SK-N-SH treated with all-trans-retinoic acid at 6 μM for 48 hours (cell line): ENCODE results near the gene TRIM69.

Experiments
- ATAC-seq: fragments of 200-7000 bp; cut with Tn5 transposase; 3 replicates; pipeline ENCODE4 v1.9.1; 2020; ENCODE audit warnings: mild to moderate bottlenecking, moderate library complexity
- ARNTL ChIP-seq: fragments of 450-650 bp; formaldehyde crosslinking; IDR thresholded peaks from 2 replicates; pipeline ENCODE4 v1.5.0; 2020; ENCODE audit warnings: low read depth, mild to moderate bottlenecking, moderate library complexity, borderline replicate concordance
- ESRRG ChIP-seq: fragments of 250-450 bp; sonication (Bioruptor Pico); IDR thresholded peaks from 2 replicates; pipeline ENCODE4 v1.6.1; 2021; ENCODE audit warnings: mild to moderate bottlenecking
- GLIS3 ChIP-seq: fragments of 250-450 bp; sonication (Bioruptor Pico); IDR thresholded peaks from 2 replicates; pipeline ENCODE4 v1.5.0; 2020; ENCODE audit warnings: mild to moderate bottlenecking, moderate library complexity
- ISL1 ChIP-seq: fragments of 250-450 bp; sonication (Bioruptor Pico); IDR thresholded peaks from 2 replicates; pipeline ENCODE4 v2.1.2; 2022; ENCODE audit warnings: mild to moderate bottlenecking, moderate library complexity
- OSR1 ChIP-seq: fragments of 250-450 bp; sonication (Bioruptor Pico); IDR thresholded peaks from 2 replicates; pipeline ENCODE4 v1.8.0; 2022; ENCODE audit warnings: moderate library complexity, mild to moderate bottlenecking, inconsistent platforms
- PPARA ChIP-seq: fragments of 250-450 bp; sonication (Bioruptor Pico); IDR thresholded peaks from 2 replicates; pipeline ENCODE4 v1.5.0; 2020; ENCODE audit warnings: mild to moderate bottlenecking, borderline replicate concordance
- RARB ChIP-seq: fragments of 250-450 bp; sonication (Bioruptor Pico); IDR thresholded peaks from 2 replicates; pipeline ENCODE4 v1.8.0; 2021; ENCODE audit warnings: mild to moderate bottlenecking, moderate library complexity
- SNAI2 ChIP-seq: fragments of 250-450 bp; sonication (Bioruptor Pico); IDR thresholded peaks from 2 replicates; pipeline ENCODE4 v1.5.0; 2020; ENCODE audit warnings: mild to moderate bottlenecking, moderate library complexity
- ZC3H10 ChIP-seq: fragments of 250-450 bp; sonication (Bioruptor Pico); IDR thresholded peaks from 2 replicates; pipeline ENCODE4 v1.5.1; 2021; ENCODE audit warnings: mild to moderate bottlenecking, moderate library complexity
- ZFP3 ChIP-seq: fragments of 250-450 bp; sonication (Bioruptor Pico); IDR thresholded peaks from 2 replicates; pipeline ENCODE4 v1.5.0; 2020; ENCODE audit warnings: mild to moderate bottlenecking, moderate library complexity
- ZFP30 ChIP-seq: fragments of 450-650 bp; formaldehyde crosslinking; IDR thresholded peaks from 2 replicates; pipeline ENCODE4 v1.5.0; 2022; ENCODE audit warnings: mild to moderate bottlenecking, moderate library complexity
- ZNF565 ChIP-seq: fragments of 450-650 bp; formaldehyde crosslinking; conservative IDR thresholded peaks from 2 replicates; pipeline ENCODE4 v1.5.0; 2020; ENCODE audit warnings: low read depth, mild to moderate bottlenecking, moderate library complexity
- ZNF70 ChIP-seq: fragments of 450-650 bp; formaldehyde crosslinking; IDR thresholded peaks from 2 replicates; pipeline ENCODE4 v1.5.0; 2020; ENCODE audit warnings: mild to moderate bottlenecking, moderate library complexity
- TF ChIP-seq, protein P1 (sequence below): fragments of 250-450 bp; sonication (Bioruptor Pico); IDR thresholded peaks from 2 replicates; pipeline ENCODE4 v1.8.0; 2020; ENCODE audit warnings: mild to moderate bottlenecking, moderate library complexity, borderline replicate concordance
- TF ChIP-seq, protein P2 (sequence below): fragments of 250-450 bp; sonication (Bioruptor Pico); IDR thresholded peaks from 2 replicates; pipeline ENCODE4 v1.8.0; 2021; ENCODE audit warnings: low read depth, mild to moderate bottlenecking, moderate library complexity, borderline replicate concordance
- TF ChIP-seq, protein P3 (sequence below): fragments of 250-450 bp; sonication (Bioruptor Pico); IDR thresholded peaks from 2 replicates; pipeline ENCODE4 v1.5.1; 2020; ENCODE audit warnings: low read depth, mild to moderate bottlenecking, moderate library complexity
- TF ChIP-seq, protein P4 (sequence below): fragments of 250-450 bp; sonication (Bioruptor Pico); IDR thresholded peaks from 2 replicates; pipeline ENCODE4 v1.5.0; 2020; ENCODE audit warnings: mild to moderate bottlenecking, moderate library complexity
- TF ChIP-seq, protein P5 (sequence below): fragments of 250-450 bp; sonication (Bioruptor Pico); IDR thresholded peaks from 2 replicates; pipeline ENCODE4 v1.5.1; 2021; ENCODE audit warnings: mild to moderate bottlenecking, moderate library complexity

The TRIM69 gene

DNA sequence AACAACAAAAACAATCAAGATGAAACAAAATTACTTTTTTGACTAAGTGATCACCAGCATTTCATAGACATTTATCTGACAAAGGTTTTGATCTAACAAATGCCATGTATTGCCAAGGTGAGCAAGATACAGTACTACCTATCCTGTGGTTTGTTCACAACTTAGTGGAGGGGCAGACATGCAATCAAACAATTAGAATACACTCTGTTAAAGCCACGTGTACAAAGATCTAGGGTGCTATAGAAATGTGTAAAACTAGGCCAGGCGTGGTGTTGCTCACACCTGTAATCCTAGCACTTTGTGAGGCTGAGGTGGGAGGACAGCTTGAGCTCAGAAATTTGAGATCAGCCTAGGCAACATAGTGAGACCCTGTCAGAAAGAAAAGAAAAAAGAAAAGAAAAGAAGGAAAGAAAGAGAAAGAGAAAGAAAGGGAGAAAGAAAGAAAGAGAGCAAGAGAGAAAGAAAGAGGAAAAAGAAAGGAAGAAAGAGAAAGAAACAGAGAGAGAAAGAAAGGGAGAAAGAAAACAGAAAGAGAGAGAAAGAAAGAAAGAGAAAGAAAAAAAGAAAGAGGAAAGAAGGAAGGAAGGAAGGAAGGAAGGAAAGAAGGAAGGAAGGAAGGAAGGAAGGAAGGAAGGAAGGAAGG is 1.4 kb upstream of the TRIM69 start:
- TF ChIP-seq ARNTL (CRISPR knock-in tag): no peak
- TF ChIP-seq, protein P1, sequence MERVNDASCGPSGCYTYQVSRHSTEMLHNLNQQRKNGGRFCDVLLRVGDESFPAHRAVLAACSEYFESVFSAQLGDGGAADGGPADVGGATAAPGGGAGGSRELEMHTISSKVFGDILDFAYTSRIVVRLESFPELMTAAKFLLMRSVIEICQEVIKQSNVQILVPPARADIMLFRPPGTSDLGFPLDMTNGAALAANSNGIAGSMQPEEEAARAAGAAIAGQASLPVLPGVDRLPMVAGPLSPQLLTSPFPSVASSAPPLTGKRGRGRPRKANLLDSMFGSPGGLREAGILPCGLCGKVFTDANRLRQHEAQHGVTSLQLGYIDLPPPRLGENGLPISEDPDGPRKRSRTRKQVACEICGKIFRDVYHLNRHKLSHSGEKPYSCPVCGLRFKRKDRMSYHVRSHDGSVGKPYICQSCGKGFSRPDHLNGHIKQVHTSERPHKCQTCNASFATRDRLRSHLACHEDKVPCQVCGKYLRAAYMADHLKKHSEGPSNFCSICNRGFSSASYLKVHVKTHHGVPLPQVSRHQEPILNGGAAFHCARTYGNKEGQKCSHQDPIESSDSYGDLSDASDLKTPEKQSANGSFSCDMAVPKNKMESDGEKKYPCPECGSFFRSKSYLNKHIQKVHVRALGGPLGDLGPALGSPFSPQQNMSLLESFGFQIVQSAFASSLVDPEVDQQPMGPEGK: no peak
- ATAC-seq: no peak

DNA sequence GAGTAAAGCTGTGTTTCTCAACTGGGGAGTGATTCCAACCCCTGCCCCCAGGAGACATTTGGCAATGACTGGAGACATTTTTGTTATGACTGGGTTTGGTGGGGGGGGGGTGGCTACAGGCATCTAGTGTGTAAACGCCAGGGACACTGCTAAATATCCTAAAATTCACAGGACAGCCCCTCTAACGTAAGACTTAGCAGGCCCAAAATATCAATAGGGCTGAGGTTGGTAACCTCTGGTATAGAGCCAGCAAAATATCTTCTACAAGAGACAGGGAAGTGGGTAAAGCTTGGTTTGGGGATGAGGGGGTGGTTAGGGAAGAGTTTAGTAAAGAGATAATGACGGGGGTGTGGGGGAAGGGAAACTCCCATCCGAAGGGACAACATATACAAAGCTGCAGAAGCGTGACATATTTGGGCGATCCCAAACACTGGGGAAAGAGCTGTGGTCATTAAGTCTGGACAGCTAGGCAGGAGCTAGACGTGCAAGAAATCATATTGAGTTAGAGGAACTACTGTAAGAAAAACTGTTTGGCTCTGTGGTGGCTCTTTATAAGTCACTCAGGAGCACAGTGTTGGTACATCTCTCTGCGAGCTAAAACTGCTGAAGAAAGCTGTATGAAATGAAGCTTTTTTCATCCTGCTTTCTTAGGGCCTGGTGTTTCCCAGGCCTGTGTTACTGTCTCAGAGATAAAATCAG is 697 bp upstream of the TRIM69 start:
- no peak for ATAC-seq
- TF ChIP-seq RARB (CRISPR knock-in tag) (no peak), ZFP3 (no peak), ZFP30 (CRISPR knock-in tag) (no peak), ZNF565 (CRISPR knock-in tag) (no peak), ZC3H10 (no peak), PPARA (CRISPR knock-in tag) (no peak), GLIS3 (no peak), ARNTL (CRISPR knock-in tag) (no peak), ISL1 (CRISPR knock-in tag) (no peak), ZNF70 (CRISPR knock-in tag) (no peak), SNAI2 (CRISPR knock-in tag) (no peak), OSR1 (no peak), ESRRG (CRISPR knock-in tag) (no peak)
- TF ChIP-seq, protein P2, sequence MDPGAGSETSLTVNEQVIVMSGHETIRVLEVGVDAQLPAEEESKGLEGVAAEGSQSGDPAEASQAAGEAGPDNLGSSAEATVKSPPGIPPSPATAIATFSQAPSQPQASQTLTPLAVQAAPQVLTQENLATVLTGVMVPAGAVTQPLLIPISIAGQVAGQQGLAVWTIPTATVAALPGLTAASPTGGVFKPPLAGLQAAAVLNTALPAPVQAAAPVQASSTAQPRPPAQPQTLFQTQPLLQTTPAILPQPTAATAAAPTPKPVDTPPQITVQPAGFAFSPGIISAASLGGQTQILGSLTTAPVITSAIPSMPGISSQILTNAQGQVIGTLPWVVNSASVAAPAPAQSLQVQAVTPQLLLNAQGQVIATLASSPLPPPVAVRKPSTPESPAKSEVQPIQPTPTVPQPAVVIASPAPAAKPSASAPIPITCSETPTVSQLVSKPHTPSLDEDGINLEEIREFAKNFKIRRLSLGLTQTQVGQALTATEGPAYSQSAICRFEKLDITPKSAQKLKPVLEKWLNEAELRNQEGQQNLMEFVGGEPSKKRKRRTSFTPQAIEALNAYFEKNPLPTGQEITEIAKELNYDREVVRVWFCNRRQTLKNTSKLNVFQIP: no peak
- TF ChIP-seq, protein P3, sequence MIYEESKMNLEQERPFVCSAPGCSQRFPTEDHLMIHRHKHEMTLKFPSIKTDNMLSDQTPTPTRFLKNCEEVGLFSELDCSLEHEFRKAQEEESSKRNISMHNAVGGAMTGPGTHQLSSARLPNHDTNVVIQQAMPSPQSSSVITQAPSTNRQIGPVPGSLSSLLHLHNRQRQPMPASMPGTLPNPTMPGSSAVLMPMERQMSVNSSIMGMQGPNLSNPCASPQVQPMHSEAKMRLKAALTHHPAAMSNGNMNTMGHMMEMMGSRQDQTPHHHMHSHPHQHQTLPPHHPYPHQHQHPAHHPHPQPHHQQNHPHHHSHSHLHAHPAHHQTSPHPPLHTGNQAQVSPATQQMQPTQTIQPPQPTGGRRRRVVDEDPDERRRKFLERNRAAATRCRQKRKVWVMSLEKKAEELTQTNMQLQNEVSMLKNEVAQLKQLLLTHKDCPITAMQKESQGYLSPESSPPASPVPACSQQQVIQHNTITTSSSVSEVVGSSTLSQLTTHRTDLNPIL (CRISPR knock-in tag): no peak
- TF ChIP-seq, protein P1: no peak
- TF ChIP-seq, protein P4, sequence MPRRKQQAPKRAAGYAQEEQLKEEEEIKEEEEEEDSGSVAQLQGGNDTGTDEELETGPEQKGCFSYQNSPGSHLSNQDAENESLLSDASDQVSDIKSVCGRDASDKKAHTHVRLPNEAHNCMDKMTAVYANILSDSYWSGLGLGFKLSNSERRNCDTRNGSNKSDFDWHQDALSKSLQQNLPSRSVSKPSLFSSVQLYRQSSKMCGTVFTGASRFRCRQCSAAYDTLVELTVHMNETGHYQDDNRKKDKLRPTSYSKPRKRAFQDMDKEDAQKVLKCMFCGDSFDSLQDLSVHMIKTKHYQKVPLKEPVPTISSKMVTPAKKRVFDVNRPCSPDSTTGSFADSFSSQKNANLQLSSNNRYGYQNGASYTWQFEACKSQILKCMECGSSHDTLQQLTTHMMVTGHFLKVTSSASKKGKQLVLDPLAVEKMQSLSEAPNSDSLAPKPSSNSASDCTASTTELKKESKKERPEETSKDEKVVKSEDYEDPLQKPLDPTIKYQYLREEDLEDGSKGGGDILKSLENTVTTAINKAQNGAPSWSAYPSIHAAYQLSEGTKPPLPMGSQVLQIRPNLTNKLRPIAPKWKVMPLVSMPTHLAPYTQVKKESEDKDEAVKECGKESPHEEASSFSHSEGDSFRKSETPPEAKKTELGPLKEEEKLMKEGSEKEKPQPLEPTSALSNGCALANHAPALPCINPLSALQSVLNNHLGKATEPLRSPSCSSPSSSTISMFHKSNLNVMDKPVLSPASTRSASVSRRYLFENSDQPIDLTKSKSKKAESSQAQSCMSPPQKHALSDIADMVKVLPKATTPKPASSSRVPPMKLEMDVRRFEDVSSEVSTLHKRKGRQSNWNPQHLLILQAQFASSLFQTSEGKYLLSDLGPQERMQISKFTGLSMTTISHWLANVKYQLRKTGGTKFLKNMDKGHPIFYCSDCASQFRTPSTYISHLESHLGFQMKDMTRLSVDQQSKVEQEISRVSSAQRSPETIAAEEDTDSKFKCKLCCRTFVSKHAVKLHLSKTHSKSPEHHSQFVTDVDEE (CRISPR knock-in tag): no peak
- TF ChIP-seq, protein P5, sequence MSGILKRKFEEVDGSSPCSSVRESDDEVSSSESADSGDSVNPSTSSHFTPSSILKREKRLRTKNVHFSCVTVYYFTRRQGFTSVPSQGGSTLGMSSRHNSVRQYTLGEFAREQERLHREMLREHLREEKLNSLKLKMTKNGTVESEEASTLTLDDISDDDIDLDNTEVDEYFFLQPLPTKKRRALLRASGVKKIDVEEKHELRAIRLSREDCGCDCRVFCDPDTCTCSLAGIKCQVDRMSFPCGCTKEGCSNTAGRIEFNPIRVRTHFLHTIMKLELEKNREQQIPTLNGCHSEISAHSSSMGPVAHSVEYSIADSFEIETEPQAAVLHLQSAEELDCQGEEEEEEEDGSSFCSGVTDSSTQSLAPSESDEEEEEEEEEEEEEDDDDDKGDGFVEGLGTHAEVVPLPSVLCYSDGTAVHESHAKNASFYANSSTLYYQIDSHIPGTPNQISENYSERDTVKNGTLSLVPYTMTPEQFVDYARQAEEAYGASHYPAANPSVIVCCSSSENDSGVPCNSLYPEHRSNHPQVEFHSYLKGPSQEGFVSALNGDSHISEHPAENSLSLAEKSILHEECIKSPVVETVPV (CRISPR knock-in tag): no peak
